Right kidney (tissue), 1 donor: ENCODE data around the gene LAIR1.

Experiments used
- DNase-seq: peaks from one replicate; pipeline ENCODE4 v3.0.0-alpha.2; 2016

The LAIR1 gene

GRCh38 chr19:54317108-54317964, 47.4 kb downstream of the LAIR1 start:
- no peak for DNase-seq

GRCh38 chr19:54316746-54317107, 48.0 kb downstream of the LAIR1 start:
- DNase-seq: no peak

GRCh38 chr19:54315956-54316355, 48.8 kb downstream of the LAIR1 start:
- DNase-seq: no peak

- no peak for DNase-seq
These were observed 52.0 kb downstream of the LAIR1 start, which contains the start of gene LILRA5 for GRCh38 chr19:54312436-54313377. TSS of gene LILRA5 (minus strand) at chr19:54313166. CDS start at chr19:54313019, 147 bp downstream.

- DNase-seq: no peak
These were observed 52.7 kb downstream of the LAIR1 start for GRCh38 chr19:54312011-54312410.

GRCh38 chr19:54311486-54311885, 53.2 kb downstream of the LAIR1 start:
- no peak for DNase-seq

GRCh38 chr19:54310543-54310942, 54.2 kb downstream of the LAIR1 start:
- no peak for DNase-seq

- no peak for DNase-seq
These were observed 54.9 kb downstream of the LAIR1 start for GRCh38 chr19:54309811-54310210.

- DNase-seq: no peak
These were observed 57.2 kb downstream of the LAIR1 start for GRCh38 chr19:54307389-54308020.

- no peak for DNase-seq
These were observed 59.6 kb downstream of the LAIR1 start for GRCh38 chr19:54305141-54305540.

GRCh38 chr19:54302257-54302656, 62.5 kb downstream of the LAIR1 start:
- DNase-seq: no peak
